Stomach smooth muscle (tissue), 2 donors: ENCODE measurements around the gene KIAA1671.

Experiments
- H3K27ac ChIP-seq: one replicate; pipeline ENCODE4 v1.7.0; 2013; ENCODE audit warnings: mild to moderate bottlenecking, low read length, inconsistent platforms
- H3K27me3 ChIP-seq, 2 donors: one replicate each; pipeline ENCODE4 v1.7.0; 2013; ENCODE audit warnings: low read length in 2 of 2; ENCODE audit not compliant: insufficient read depth in 2 of 2, control insufficient read depth in 1 of 2
- H3K36me3 ChIP-seq, 2 donors: one replicate each; pipeline ENCODE4 v1.7.0; 2013; ENCODE audit warnings: low read length in 2 of 2; ENCODE audit not compliant: control insufficient read depth in 2 of 2, insufficient read depth in 2 of 2
- H3K4me1 ChIP-seq: one replicate; pipeline ENCODE4 v1.7.0; 2013; ENCODE audit warnings: low read length; ENCODE audit not compliant: control insufficient read depth, insufficient read depth
- H3K4me3 ChIP-seq, 2 donors: one replicate each; pipeline ENCODE4 v1.7.0; 2013; ENCODE audit warnings: low read length in 2 of 2
- H3K9ac ChIP-seq, 2 donors: one replicate each; pipeline ENCODE4 v1.7.0; 2013; ENCODE audit warnings: low read length in 2 of 2, mild to moderate bottlenecking in 1 of 2
- H3K9me3 ChIP-seq, 2 donors: one replicate each; pipeline ENCODE4 v1.7.0; 2013; ENCODE audit warnings: low read length in 2 of 2; ENCODE audit not compliant: control insufficient read depth in 2 of 2
- donor health status: healthy.
- donor health status: Pancreatic carcinoma.

Gene KIAA1671

DNA sequence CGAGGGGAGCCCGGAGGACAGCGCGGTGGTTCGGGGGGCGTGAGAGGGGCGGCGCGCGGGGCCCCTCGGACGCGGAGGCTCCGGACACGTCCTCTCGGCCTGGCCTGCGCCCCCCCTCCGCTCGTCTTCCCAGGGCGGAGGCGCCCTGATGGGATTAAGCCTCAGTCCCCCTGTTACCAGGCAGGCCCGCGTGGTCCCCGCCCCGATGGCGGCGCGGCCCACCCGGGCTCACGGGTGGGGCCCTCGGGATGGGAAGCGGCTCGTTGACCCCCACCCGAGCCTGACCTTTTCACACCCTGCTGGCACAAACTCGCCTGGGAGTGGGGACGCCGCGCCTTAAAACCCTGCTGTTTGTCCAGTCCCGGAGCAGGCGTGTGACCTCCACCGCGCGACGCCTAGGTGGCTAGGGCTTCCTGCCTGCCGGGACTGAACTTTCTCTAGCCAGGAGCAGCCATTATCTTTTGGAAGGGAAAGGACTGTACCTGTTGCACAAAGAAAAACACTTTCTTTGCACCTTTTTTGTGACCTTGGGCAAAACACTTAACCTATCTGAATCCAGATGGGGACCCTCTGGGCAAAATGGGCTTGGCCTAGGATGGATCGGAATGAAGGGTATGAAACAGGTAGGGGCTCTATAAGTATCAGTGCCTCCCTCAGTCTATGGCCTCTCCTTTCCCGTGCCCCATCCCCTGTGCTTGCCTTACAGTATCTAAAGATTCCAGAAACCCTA is 1.0 kb downstream of the KIAA1671 start:
- Histone ChIP-seq H3K27ac (no peak overlapping the region), H3K9ac (peak overlapping the region; percentile 79 to 82), H3K36me3 (no peaks in the 10 kb centered on the region), H3K27me3 (peaks cover 2 to 4% of the 10 kb centered on the region in 2 donors), H3K9me3 (no peaks in the 10 kb centered on the region), H3K4me3 (peak overlapping the region; percentile 86 to 90), H3K4me1 (peaks cover 16% of the 10 kb centered on the region)

DNA sequence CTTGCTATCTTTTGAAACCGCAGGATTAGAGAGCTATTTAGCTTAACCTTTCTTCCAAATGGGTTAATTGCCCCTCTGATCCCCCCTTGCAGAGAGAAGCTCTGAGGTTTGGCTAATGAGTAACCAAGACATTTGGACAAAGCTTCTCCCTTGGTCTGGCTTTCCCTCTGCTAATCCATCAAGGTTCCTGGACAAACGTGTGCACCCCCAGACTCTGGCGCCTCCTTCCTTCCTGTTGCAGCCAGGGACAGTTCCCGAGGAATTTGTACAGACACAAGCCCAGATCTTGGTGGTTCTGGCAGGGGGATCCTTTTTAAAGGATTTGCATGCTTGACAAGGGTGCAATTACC is 1.6 kb downstream of the KIAA1671 start:
- H3K36me3 ChIP-seq, result no peaks in the 10 kb centered on the region
- H3K27ac ChIP-seq, result no peak overlapping the region
- H3K4me1 ChIP-seq, result peaks cover 16% of the 10 kb centered on the region
- H3K27me3 ChIP-seq, result peaks cover 0 to 4% of the 10 kb centered on the region in 2 donors
- H3K9me3 ChIP-seq, result no peaks in the 10 kb centered on the region
- peak overlapping the region in 1 of 2 donors; percentile 86 for H3K4me3 ChIP-seq
- no peak overlapping the region for H3K9ac ChIP-seq

DNA sequence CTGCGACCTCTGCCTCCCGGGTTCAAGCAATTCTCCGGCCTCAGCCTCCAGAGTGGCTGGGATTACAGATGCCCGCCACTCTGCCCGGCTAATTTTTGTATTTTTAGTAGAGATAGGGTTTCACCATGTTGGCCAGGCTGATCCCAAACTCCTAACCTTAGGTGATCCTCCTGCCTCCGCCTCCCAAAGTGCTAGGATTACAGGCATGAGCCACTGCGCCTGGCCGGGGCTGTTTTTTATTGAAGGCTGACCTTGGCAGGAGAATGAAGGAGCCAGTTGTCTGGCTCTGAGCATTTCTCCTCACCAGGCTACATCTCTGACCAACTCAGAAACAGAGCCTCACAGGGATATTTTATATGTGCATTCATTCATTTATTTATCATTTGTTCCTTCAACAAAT is 2.3 kb downstream of the KIAA1671 start:
- Histone ChIP-seq H3K27ac (no peak overlapping the region), H3K36me3 (no peaks in the 10 kb centered on the region), H3K4me1 (peaks cover 16% of the 10 kb centered on the region), H3K27me3 (peaks cover 0 to 4% of the 10 kb centered on the region in 2 donors), H3K4me3 (no peak overlapping the region), H3K9me3 (no peaks in the 10 kb centered on the region), H3K9ac (no peak overlapping the region)

DNA sequence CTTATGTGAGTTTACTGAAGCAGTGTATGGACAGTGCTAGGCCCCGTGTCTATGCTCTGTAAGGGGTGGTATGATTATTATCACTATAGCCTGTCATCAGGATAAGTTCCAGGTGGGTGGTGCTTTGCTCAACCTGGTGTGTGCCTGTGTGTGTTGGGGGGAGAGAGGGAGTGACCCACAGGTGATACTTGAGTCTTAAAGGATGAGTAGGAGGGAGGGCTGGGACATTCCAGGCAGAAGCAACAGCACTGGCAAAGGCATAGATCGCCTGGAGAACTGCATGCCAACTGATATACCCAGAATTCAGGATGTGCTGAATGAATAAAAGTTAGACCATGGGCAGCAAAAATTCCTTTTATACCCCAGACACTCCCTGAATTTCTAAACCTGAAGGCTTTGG is 4.5 kb downstream of the KIAA1671 start:
- H3K9me3 ChIP-seq, result no peaks in the 10 kb centered on the region
- H3K4me1 ChIP-seq, result peaks cover 12% of the 10 kb centered on the region
- H3K4me3 ChIP-seq, result no peak overlapping the region
- no peaks in the 10 kb centered on the region for H3K27me3 ChIP-seq
- no peak overlapping the region for H3K27ac ChIP-seq
- H3K9ac ChIP-seq, result no peak overlapping the region
- no peaks in the 10 kb centered on the region for H3K36me3 ChIP-seq

DNA sequence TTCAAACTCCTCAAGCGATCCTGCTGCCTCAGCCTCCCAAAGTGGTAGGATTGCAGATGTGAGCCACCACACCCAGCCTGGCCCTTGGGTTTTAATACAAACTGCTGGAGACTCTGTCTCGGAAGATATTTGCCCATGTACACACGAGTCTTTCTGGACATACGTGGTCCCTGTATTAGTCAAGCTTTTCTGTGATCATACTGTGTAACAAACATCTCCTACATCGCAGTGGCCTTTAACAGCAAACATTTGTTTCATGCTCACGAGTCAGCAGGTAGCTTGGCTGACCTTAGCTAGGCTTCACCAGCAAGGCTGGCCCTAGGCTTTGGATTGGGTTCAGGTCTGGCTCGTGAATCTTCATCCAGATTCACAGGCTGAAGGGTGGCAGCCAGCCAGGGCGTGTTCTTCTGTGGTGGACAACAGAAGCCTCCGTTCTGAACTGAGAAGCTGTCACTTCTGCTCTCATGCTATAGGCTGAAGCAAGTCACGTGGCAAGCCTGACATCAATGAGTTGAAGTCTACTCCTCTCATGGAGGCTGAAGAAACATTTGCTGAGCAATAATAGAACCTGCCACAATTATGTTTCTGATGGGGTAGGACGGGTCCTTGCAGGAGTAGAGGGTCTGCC is 8.8 kb downstream of the KIAA1671 start:
- Histone ChIP-seq H3K27ac (no peak overlapping the region), H3K27me3 (no peaks in the 10 kb centered on the region), H3K4me1 (peaks cover 3% of the 10 kb centered on the region), H3K36me3 (no peaks in the 10 kb centered on the region), H3K9ac (no peak overlapping the region), H3K9me3 (no peaks in the 10 kb centered on the region), H3K4me3 (no peak overlapping the region)

DNA sequence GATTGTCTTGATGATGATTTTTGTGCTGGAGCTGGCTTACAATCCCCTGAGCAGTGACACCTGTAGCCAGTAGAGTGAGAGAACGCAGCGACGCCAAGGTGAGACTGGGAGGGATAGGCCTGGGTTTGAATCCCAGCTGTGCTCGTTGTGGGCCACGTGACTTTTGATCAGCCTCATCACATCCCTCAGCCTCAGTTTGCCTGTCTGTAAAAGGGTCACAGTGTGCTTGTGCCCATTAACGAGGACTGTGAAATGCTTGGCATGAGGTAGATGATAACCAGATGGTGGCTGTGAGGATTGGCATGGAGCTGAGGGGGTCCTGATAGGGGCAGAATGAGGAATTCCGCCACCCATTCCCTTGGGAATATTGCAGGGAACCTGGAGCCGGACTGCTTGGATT is 9.6 kb downstream of the KIAA1671 start:
- Histone ChIP-seq H3K27ac (no peak overlapping the region), H3K27me3 (no peaks in the 10 kb centered on the region), H3K36me3 (no peaks in the 10 kb centered on the region), H3K9ac (no peak overlapping the region), H3K9me3 (no peaks in the 10 kb centered on the region), H3K4me3 (no peak overlapping the region), H3K4me1 (peaks cover 5% of the 10 kb centered on the region)

DNA sequence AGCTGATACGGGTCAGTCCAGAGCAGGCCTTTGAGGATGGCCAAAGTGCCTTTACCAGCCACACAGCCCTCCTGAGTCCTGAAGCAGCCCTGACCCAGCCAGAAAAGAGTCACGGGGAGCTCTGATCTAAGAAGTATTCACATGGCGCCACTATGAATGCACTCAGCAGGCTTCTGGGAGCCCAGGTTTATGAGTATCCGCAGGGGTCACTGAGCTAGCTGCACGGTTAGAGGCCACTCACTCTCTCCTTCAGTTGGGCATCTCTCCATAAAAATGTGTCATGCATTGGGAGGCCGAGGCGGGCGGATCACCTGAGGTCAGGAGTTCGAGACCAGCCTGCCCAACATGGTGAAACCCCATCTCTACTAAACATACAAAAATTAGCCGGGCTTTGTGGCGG is 10.3 kb downstream of the KIAA1671 start:
- Histone ChIP-seq H3K9me3 (no peaks in the 10 kb centered on the region), H3K4me3 (no peak overlapping the region), H3K27me3 (no peaks in the 10 kb centered on the region), H3K36me3 (no peaks in the 10 kb centered on the region), H3K9ac (no peak overlapping the region), H3K27ac (no peak overlapping the region), H3K4me1 (peaks cover 5% of the 10 kb centered on the region)

DNA sequence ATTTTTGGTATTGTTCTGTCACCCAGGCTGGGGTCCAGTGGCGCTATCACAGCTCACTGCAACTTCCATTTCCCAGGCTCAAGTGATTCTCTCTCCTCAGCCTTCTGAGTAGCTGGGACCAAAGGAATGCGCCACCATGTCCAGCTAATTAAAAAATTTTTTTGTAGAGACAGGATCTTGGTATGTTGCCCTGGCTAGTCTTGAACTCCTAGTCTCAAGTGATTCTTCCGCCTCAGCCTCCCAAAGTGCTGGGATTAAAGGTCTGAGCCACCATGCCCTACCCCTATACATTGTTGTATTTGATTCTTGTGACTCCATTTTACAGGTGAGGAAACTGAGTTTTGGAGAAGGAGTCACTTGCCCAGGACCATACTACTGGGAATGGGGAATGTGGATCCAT is 11.9 kb downstream of the KIAA1671 start:
- Histone ChIP-seq H3K9me3 (no peaks in the 10 kb centered on the region), H3K4me3 (no peak overlapping the region), H3K9ac (no peak overlapping the region), H3K27ac (no peak overlapping the region), H3K36me3 (no peaks in the 10 kb centered on the region), H3K27me3 (no peaks in the 10 kb centered on the region), H3K4me1 (peaks cover 5% of the 10 kb centered on the region)

DNA sequence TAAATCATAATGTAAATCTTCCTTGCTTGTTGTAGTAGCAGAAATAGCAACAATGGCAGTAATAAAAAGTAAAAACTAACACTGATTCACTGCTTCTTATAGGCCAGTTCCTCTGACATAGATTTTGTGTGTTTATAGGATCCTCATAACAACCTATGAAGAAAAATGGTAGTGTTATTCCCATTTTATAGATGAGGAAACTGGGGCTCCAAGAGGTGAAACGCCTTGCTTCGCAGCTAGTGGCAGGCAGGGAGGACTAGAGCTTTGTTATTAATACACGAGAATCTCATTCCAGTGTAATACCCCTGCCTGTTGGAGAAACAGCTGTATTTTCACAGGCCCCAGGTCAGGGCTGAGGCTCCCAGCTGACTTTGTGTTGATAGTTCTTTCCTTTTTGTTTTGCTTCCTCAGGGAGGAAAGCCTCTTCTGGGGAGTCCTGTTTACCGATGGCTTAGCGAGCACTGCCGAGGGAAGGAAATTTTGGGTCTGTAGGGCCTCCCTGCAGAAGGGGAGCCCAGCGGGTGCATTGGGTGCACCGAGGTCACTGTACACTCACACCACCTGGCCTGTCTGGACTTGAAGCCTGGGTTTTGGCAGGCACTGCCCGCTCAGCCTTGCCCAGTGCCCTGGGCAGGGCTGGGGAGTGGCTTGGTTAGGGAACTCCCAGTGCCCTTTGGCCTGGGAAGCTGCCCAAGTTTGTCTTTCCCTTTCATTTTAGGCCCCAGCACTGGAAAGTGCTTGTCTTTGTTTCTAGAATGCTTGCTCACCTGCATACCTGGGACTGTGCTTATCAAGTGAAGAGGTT is 13.5 kb downstream of the KIAA1671 start:
- no peak overlapping the region for H3K4me3 ChIP-seq
- no peak overlapping the region for H3K9ac ChIP-seq
- H3K27ac ChIP-seq, result no peak overlapping the region
- no peaks in the 10 kb centered on the region for H3K9me3 ChIP-seq
- H3K27me3 ChIP-seq, result no peaks in the 10 kb centered on the region
- H3K36me3 ChIP-seq, result no peaks in the 10 kb centered on the region
- peaks cover 7% of the 10 kb centered on the region for H3K4me1 ChIP-seq

DNA sequence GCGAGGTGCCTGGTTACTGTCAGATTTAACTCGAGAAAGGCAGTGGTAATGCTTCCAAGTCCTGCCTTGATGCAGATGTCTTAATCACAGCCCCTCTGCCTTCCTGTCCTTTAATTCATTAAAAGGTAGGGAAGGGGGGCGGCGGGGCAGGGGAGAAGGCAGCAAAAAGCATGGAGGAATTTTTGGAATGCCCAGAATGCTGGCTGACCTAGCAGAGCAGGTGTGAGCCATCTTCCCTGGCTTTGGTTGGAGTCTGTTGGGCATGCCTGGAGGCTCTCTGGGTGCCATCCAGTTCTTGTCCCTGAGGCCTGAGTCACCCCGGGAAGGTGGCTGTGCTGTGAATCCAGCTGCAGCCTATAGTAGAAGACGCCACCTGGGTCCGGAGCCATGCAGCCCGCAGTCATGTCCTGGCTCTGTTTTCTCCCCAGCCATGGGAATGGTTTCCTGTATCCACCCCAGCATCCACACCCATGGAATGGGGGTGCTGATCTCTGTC is 15.6 kb downstream of the KIAA1671 start:
- no peak overlapping the region for H3K27ac ChIP-seq
- no peaks in the 10 kb centered on the region for H3K36me3 ChIP-seq
- H3K27me3 ChIP-seq, result no peaks in the 10 kb centered on the region
- H3K9me3 ChIP-seq, result no peaks in the 10 kb centered on the region
- no peak overlapping the region for H3K9ac ChIP-seq
- peaks cover 7% of the 10 kb centered on the region for H3K4me1 ChIP-seq
- no peak overlapping the region for H3K4me3 ChIP-seq
